Measurements from ENCODE around the gene LAMB4.

Gene LAMB4

DNA sequence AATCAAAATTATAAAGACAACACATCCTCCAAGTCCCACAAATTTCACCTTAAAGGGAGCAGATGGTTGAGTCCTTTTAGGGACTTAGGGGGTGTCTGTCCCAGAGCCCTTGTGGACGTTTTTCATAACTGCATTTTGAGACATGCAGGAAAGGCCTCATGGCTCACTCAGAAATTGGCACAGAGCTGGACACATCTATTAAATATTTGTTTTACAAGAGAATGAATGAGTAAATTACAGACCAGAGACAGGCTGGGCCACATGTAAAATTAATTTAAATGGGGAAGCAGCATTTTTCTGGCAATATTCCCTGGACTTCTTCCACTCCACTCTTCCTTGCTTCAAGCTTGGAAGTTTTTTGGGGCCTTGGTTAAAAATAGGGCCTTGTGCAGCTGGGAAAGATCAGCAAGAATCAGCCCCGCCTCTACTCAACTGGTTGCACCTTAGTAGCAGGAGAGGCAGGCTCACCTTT, 147.2 kb downstream of the LAMB4 start:
- FAIRE-seq = no peak

- no peak for FAIRE-seq
Observed at GRCh38 chr7:107982042-107982840, 147.9 kb downstream of the LAMB4 start.

- FAIRE-seq = no peak
Observed at GRCh38 chr7:107981466-107981865, 148.7 kb downstream of the LAMB4 start.

DNA sequence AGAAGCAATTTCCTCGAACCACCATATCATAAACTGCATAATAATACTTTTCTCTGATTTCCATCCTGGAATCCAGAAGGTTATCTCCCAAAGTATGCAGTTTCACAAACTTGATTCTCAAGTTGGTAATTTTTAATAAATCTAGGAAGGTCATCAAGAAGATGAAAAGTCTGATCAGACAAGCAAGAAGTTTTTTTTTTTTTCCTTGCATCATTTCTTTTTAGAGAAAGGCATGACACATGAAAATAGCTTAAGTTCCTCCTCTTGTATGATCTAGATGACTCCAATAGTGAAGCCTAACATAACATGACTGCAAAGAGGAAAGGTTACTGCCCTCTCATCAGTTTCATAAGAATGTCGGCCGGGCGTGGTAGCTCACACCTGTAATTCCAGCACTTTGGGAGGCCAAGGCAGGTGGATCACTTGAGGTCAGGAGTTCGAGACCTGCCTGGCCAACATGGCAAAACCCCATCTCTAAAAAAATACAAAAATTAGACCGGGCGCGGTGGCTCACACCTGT, 149.4 kb downstream of the LAMB4 start:
- no peak for FAIRE-seq

GRCh38 chr7:107980171-107980570, 150.0 kb downstream of the LAMB4 start:
- FAIRE-seq = no peak

DNA sequence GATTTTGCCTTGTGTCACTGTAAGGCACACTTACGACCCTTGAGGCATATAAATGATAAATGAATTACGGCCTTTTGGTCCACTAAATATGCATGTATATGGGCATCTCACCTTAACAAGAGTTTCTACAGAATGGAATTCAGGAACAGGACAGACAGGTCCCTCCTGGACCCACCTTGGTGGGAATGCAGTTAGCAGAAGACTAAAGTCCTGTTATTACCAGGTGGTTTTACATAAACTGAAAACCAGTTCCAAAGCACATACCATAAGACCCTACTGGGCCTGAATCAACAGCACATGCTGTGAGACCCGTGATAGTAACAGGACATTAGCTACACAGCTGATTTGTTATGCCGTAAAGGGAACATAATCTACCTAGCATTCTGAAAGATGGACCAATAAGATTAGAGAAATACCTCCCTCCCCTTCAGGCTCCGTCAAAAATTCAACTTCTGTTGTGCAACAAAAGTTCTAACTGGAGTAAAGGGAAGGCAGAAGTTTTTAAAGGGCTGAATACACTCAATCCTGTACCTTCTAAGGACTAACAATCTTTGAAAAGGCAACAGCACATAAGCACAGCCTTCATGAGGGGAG, 151.2 kb downstream of the LAMB4 start:
- FAIRE-seq = no peak

DNA sequence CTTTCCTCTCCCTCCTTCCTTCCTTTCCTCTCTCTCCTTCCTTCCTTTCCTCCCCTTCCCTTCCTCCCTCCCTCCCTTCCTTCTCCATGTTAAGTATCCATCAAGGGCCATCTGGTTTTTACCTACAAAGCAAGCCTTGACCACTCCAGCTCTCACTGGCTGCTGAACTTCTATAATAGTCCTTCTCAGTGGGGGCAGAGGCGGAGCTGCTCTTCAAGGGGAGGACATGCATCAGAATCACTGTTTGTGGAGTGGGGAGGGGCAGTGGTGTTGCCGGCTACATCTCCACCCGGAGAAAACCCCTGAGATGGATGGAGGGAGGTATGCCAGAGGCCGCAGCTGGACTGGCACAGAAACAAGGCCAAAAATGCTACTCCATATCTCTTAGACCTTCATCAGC, 153.1 kb downstream of the LAMB4 start:
- FAIRE-seq = no peak

- FAIRE-seq = no peak
Observed at GRCh38 chr7:107976620-107977019, 153.5 kb downstream of the LAMB4 start.

DNA sequence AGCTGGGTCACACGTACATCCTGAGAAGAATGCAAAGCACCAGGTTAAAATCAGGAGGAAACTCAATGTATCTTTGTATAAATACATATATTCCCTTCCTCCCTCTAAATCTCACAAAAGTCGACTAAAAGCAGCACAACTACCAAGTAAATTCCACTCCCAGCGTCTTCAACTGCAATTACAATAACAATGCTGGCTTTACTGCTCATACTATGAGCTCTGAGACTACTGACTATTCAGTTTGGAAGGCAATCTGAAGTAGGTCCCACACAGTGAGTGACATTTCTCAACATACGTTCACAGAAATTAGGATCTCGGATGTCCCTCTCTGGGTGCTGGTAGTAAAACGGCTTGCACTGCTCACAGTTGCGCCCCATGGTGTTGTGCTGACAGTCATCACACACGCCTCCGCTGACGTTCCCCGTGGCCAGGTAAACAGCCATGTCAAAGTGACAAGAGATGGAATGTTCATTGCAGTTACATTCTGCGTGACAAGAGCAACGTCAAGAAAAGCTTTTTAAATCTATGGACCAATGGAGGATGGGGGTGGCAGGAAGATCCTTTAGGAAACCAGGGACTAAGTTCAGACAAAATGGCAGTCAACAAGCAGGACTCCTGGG, 154.7 kb downstream of the LAMB4 start:
- FAIRE-seq = no peak

DNA sequence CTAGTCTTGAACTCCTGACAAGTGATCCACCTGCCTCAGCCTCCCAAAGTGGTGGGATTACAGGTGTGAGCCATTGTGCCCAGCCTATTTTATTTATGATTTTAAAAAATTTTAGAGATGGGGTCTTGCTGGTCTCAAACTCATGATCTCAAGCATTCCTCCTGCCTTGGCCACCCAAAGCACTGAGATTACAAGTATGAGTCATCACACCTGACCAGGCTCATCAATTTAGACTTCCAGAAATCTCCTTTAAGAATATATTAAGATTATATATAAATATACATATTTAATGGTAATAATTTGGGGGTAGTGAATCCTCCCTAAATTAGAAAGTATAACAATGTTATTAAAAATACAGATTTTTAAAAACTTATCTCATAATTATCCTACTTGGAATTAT, 156.3 kb downstream of the LAMB4 start:
- FAIRE-seq = no peak

All from colon (tissue), 2 donors.